IPS-20b (cell line): ENCODE data around the gene KAT14.
"Not testable (repeated sequence)": the region's sequence is repeated elsewhere in the genome, so short reads cannot be mapped to it uniquely, and the experiment has no call there.

ENCODE experiments used
- H3K27ac ChIP-seq: one replicate; pipeline ENCODE4 v1.5.1; 2013; ENCODE audit warnings: low read length
- H3K27me3 ChIP-seq: 2 replicates; pipeline ENCODE4 v1.6.1; 2013; ENCODE audit warnings: mild to moderate bottlenecking, low read length, inconsistent platforms; ENCODE audit not compliant: insufficient read depth
- H3K36me3 ChIP-seq: 2 replicates; pipeline ENCODE4 v1.6.1; 2013; ENCODE audit warnings: low read depth, mild to moderate bottlenecking, inconsistent platforms, low read length, moderate library complexity; ENCODE audit not compliant: insufficient read depth
- H3K4me1 ChIP-seq: 2 replicates; pipeline ENCODE4 v1.6.1; 2013; ENCODE audit warnings: mild to moderate bottlenecking, control low read depth, inconsistent platforms, low read length, moderate library complexity; ENCODE audit not compliant: insufficient read depth
- H3K4me3 ChIP-seq: 2 replicates; pipeline ENCODE4 v1.5.1; 2013; ENCODE audit warnings: mild to moderate bottlenecking, low read length, inconsistent platforms
- H3K9ac ChIP-seq: 2 replicates; pipeline ENCODE4 v1.6.1; 2013; ENCODE audit warnings: low read depth, mild to moderate bottlenecking, inconsistent platforms, low read length, moderate library complexity
- H3K9me3 ChIP-seq: 2 replicates; pipeline ENCODE4 v1.6.1; 2013; ENCODE audit warnings: mild to moderate bottlenecking, low read depth, low read length, inconsistent platforms; ENCODE audit not compliant: insufficient read depth

KAT14 gene, protein sequence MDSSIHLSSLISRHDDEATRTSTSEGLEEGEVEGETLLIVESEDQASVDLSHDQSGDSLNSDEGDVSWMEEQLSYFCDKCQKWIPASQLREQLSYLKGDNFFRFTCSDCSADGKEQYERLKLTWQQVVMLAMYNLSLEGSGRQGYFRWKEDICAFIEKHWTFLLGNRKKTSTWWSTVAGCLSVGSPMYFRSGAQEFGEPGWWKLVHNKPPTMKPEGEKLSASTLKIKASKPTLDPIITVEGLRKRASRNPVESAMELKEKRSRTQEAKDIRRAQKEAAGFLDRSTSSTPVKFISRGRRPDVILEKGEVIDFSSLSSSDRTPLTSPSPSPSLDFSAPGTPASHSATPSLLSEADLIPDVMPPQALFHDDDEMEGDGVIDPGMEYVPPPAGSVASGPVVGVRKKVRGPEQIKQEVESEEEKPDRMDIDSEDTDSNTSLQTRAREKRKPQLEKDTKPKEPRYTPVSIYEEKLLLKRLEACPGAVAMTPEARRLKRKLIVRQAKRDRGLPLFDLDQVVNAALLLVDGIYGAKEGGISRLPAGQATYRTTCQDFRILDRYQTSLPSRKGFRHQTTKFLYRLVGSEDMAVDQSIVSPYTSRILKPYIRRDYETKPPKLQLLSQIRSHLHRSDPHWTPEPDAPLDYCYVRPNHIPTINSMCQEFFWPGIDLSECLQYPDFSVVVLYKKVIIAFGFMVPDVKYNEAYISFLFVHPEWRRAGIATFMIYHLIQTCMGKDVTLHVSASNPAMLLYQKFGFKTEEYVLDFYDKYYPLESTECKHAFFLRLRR

DNA sequence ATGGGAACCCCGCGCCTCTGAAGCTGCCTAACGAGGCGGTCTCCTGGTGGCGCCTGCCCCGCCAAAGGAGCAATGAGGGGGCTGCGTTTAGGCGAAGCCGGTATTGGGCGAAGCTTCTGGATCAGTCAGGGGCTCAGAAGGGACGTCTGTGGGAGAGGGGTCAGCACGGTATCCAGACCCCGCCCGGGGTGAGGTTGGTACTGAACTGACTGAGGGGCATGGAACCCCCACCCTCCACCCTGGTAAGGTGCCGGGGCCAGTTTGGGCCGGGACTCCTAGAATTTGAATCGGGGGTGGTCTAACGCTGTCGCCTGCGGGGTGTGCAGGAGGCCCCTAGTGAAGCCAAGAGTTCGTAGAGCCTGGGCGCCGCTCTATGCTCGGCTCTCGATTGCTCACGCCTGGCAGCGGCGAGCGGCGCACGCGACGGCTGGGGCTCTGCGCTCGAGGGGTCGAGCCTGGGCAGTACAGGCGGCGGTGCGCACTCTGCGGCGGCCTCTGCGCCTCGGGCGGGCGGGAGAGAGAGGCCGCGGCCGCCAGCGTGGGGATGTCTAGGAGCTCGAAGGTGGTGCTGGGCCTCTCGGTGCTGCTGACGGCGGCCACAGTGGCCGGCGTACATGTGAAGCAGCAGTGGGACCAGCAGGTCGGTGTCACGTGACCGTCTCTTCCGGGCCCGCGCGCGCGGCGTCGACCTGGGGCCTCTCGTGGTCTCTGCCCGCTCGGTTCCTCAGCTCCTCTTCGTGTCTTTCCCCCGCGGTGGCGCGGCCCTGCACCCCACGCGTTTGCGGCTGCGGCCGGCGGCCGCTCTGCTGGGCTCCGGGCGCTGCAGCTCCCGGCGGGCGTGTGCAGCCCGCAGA is at the start of gene KAT14, which contains the start of gene PET117:
Gene KAT14 (plus strand): TSS at position 452 of the 854 bp plus-strand sequence. CDS start 4,798 bp downstream, outside the sequence.
Gene PET117 (plus strand): TSS at position 452 of the 854 bp plus-strand sequence. CDS start 93 bp downstream, at position 545.
- no peaks in the 10 kb centered on the region for H3K9me3 ChIP-seq
- H3K4me1 ChIP-seq: peaks cover 3% of the 10 kb centered on the region; the same call in 1 of the 2 replicates
- peak within 1 kb of the TSS; percentile 48 for H3K27ac ChIP-seq
- peaks cover 8% of the 10 kb centered on the region for H3K36me3 ChIP-seq
- H3K4me3 ChIP-seq: peak within 1 kb of the TSS; percentile 98
- H3K9ac ChIP-seq: peak within 1 kb of the TSS; percentile 98
- peaks cover 11% of the 10 kb centered on the region for H3K27me3 ChIP-seq

DNA sequence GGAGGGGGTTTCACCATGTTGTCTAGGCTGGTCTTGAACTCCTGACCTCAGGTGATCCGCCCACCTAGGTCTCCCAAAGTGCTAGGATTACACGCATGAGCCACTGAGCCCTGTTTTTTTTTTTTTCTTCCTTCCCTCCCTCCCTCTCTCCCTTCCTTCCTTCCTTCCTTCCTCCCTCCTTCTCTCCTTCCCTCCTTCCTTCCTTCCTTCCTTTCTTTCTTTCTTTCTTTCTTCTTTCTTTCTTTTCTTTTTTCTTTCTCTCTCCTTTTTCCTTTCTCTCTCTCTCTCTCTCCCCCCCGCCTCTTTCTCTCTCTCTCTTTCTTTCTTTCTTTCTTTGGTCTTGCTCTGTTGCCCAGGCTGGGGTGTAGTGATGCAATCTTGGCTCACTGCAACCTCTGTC is 49.4 kb upstream of the KAT14 start:
- H3K9ac ChIP-seq, H3K27ac ChIP-seq, H3K9me3 ChIP-seq, H3K4me3 ChIP-seq, H3K4me1 ChIP-seq, H3K27me3 ChIP-seq, H3K36me3 ChIP-seq: not testable (repeated sequence)

DNA sequence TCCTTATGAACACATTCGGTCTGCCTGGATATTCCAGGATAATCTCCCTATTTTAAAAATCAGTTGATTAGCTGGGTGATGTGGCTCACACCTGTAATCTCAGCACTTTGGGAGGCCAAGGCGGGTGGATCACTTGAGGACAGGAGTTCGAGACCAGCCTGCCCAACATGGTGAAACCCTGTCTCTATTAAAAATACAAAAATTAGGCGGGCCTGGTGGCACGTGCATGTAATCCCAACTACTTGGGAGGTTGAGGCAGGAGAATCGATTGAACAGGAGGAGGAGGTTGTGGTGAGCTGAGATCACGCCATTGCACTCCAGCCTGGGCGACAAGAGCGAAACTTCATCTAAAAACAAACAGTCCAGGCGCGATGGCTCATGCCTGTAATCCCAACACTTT is 48.8 kb upstream of the KAT14 start:
- H3K4me3 ChIP-seq, H3K36me3 ChIP-seq, H3K27ac ChIP-seq, H3K9ac ChIP-seq, H3K27me3 ChIP-seq, H3K4me1 ChIP-seq, H3K9me3 ChIP-seq: not testable (repeated sequence)

DNA sequence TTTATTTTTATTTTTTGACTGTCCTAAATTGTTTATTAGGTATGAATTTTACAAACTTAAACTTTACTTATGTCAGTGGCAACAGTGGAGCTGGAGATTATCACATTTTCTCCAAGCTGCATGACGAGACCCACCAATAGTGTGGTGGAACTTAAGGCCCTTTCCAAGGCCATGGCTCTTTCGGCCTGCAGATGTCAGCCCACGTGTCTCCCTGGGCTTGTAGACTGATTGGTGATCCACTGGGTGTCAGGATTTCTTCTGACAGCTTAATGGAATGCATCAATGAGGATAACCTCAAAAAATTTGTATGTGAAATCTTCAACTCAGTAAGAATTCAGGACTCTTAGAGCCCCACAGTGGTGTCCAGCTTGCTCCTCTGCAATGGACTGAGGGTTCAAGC is 47.6 kb upstream of the KAT14 start:
- H3K4me3 ChIP-seq: no peak overlapping the region
- no peak overlapping the region for H3K9ac ChIP-seq
- no peak overlapping the region for H3K27ac ChIP-seq
- H3K9me3 ChIP-seq: no peaks in the 10 kb centered on the region
- H3K36me3 ChIP-seq: no peaks in the 10 kb centered on the region
- H3K4me1 ChIP-seq: no peaks in the 10 kb centered on the region
- H3K27me3 ChIP-seq: no peaks in the 10 kb centered on the region

DNA sequence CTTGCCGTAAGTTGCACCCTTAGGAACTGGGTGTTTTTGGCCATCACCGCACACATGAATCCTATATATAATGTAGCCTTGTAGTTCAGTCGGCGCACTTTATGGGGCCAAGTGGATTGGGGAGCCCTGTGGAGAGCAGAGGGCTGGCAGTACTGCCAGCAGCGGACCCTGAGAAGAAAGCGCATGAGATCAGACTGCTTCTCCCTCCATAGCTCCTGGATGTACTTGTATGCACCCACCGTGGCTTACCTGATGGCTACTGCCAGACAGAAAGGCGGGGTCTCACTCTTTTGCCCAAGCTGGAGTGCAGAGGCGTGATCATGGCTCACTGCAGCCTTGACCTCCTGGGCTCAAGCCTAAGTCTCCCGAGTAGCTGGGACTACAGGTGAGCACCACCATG is 47.2 kb upstream of the KAT14 start:
- no peak overlapping the region for H3K4me3 ChIP-seq
- no peaks in the 10 kb centered on the region for H3K36me3 ChIP-seq
- H3K4me1 ChIP-seq: no peaks in the 10 kb centered on the region
- no peaks in the 10 kb centered on the region for H3K27me3 ChIP-seq
- no peaks in the 10 kb centered on the region for H3K9me3 ChIP-seq
- no peak overlapping the region for H3K9ac ChIP-seq
- no peak overlapping the region for H3K27ac ChIP-seq

DNA sequence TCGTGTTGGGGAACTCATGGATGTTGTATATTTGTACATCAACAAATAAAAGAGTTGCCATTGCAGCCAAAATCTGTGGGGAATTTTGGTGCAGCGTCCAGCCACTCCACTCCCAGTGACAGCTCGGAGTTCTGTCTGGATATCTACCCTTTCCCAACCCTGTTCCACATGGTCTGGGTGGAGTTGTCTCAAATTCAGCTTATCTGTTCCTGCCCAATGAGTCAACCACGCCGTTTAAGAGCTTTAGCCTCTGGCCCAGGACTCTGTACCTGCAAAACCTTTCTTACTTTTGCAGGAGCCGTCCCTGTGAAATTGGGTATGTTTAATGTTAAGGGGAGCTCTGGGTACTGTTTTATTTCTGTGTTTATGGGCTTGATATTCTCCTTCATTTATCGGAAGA is 46.0 kb upstream of the KAT14 start:
- H3K4me3 ChIP-seq: no peak overlapping the region
- no peak overlapping the region for H3K27ac ChIP-seq
- H3K9ac ChIP-seq: no peak overlapping the region

DNA sequence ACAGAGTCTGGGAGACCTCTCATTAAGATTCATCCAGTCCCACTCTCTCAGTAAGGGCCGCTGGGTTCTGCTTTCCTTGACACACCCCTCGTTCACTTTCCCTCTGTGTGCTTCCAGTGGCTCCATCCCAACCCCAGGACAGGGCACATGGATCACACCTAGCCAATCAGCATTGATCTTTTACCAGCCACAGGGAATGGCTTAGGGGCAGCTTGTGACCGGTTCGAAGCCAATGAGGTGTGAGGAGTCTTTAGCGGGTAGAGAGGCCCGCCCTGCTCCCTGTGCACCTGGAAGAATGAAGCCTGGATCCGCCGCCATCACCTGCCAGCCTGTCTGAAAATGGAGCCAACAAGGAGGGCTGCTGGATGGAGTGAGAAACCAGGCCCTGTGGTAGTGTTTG is 44.8 kb upstream of the KAT14 start:
- Histone ChIP-seq H3K27ac (no peak overlapping the region), H3K9me3 (no peaks in the 10 kb centered on the region), H3K36me3 (no peaks in the 10 kb centered on the region), H3K4me1 (no peaks in the 10 kb centered on the region), H3K27me3 (no peaks in the 10 kb centered on the region), H3K9ac (no peak overlapping the region), H3K4me3 (no peak overlapping the region)

More for the DNA sequence above, 46.0 kb upstream of the KAT14 start:
- H3K4me1 ChIP-seq: no peaks in the 10 kb centered on the region
- H3K9me3 ChIP-seq: no peaks in the 10 kb centered on the region
- H3K36me3 ChIP-seq: no peaks in the 10 kb centered on the region
- H3K27me3 ChIP-seq: no peaks in the 10 kb centered on the region

DNA sequence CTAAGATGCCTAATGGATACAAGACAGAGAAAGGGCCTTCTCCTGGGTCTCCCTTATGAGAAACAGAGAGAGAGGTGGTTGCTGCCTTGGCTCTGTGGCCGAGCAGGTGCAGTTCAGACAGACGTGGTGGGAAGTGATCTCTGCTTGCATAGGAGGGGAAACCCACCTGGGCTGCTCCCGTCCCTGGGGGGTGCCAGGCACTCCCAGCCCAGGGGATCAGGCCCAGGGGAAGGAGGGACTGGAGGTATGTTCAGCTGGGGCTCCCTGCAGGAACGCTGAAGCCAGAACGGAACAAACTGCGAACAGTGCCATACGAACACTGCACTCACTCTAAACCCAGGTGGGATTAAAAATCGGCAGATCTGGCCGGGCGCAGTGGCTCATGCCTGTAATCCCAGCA is 44.3 kb upstream of the KAT14 start:
- H3K27ac ChIP-seq: no peak overlapping the region
- no peaks in the 10 kb centered on the region for H3K27me3 ChIP-seq
- no peak overlapping the region for H3K4me3 ChIP-seq
- no peaks in the 10 kb centered on the region for H3K36me3 ChIP-seq
- no peaks in the 10 kb centered on the region for H3K4me1 ChIP-seq
- no peak overlapping the region for H3K9ac ChIP-seq
- H3K9me3 ChIP-seq: no peaks in the 10 kb centered on the region

DNA sequence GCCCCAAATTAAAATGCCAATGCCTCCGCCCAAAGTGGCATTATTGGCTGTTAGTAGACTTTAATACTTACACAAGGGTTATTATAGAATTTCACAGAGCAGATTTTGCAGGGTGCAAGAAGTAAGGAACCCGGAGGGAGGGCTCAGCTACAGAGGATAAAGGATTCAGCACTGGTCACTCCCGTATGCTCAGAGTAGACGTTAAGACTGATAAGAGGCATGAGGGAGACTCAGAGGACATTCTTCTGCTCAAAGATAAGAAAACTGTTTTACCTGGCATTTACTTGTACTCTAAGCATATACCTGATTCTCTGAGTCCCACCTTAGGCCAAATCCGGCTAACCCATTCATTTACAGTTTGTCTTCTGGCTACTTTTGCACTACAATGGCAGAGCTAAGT is 43.5 kb upstream of the KAT14 start:
- H3K4me3 ChIP-seq: no peak overlapping the region
- H3K27me3 ChIP-seq: no peaks in the 10 kb centered on the region
- no peaks in the 10 kb centered on the region for H3K4me1 ChIP-seq
- H3K9me3 ChIP-seq: no peaks in the 10 kb centered on the region
- H3K36me3 ChIP-seq: no peaks in the 10 kb centered on the region
- no peak overlapping the region for H3K27ac ChIP-seq
- no peak overlapping the region for H3K9ac ChIP-seq

DNA sequence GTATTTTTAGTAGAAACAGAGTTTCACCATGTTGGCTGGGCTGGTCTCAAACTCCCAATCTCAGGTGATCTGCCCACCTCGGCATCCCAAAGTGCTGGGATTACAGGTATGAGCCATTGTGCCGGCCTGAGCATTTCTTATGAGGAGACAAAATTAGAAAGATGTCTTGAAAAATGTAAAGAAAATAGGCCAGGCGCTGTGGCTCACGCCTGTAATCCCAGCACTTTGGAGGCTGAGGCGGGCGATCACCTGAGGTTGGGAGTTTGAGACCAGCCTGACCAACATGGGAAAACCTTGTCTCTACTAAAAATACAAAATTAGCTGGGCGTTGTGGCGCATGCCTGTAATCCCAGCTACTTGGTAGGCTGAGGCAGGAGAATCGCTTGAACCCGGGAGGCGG is 37.1 kb upstream of the KAT14 start:
- not testable (repeated sequence) for H3K9me3 ChIP-seq, H3K9ac ChIP-seq, H3K4me3 ChIP-seq, H3K27ac ChIP-seq, H3K4me1 ChIP-seq, H3K36me3 ChIP-seq, H3K27me3 ChIP-seq

DNA sequence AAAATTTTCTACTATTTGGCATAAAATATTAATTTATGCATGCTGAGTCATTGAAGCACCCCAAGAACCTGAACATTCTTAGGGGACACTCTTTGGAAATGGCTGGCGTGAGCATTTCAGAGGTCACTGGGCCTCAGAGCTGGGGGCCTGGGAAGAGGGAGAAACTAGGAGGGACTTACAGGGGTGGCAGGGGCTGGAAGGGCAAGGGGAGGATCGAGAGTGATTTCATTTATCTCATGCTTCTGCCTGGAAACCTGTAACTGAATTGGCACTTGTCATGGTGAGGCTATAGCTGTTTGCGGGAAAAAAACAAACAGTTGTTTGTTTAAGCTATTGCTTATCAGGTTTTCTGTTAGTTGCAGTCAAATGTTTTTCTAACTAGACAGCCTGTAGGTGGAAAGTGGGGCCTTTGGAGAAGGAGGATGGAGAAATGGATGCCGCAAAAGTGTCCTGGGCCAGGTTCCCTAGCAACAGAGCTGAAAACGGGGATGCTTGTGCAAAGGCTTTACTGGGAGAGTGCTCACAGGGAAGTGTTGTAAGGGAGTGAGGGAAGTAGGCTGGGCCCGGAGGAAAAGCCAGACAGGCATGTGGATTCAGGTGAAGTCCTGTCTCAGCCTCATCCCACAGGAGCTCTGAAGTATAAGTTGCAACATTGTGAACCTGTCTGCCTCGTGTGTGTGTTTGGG is 36.4 kb upstream of the KAT14 start:
- H3K4me1 ChIP-seq: peaks cover 7% of the 10 kb centered on the region
- peak overlapping the region; percentile 12; the same call in 1 of the 2 replicates for H3K4me3 ChIP-seq
- H3K9ac ChIP-seq: no peak overlapping the region
- no peaks in the 10 kb centered on the region for H3K9me3 ChIP-seq
- no peak overlapping the region for H3K27ac ChIP-seq
- H3K27me3 ChIP-seq: no peaks in the 10 kb centered on the region
- no peaks in the 10 kb centered on the region for H3K36me3 ChIP-seq
